ENCODE measurements around the gene DNAAF5. TPM values are rescaled to one million over a fixed set of nuclear protein-coding genes. Genes with fewer than 3 reads are reported as not detected.

Gene DNAAF5
- total and polyA plus RNA-seq, 2 of the 13 experiments (the other 11 are each of a cell fraction or from before 2014, with no cell fraction given) = 11.9 to 21.5 TPM

DNA sequence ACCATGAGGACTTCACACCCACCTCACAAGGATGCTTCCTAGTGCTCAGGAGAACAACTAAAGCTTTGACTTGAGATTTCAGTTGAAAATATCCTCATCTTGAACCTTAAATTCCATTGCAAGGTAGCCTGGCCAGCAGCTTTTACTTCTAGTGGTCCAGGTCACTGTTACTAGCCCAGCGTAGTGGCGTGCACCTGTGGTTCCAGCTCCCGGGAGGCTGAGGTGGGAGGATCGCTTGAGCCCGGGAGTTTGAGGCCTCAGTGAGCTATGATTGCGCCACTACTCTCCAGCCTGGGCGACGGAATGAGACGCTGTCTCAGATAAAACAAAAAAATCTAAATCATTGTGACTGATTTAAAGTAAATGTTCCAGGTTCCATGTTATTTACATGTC lies 28.9 kb downstream of the DNAAF5 start:
- BruUV-seq (replicated peaks) = no TSS peak
- intact Hi-C loops (cut with micrococcal nuclease; ENCODE audit: unreplicated experiment) = no loop called here

More for the DNA sequence above, 28.9 kb downstream of the DNAAF5 start:
- H3K27ac ChIP-seq (ENCODE audit: extremely low read length, insufficient read depth, low read length) = no peak overlapping the region
- H3K79me2 ChIP-seq (ENCODE audit: insufficient read depth, low read length) = no peaks in the 10 kb centered on the region
- FAIRE-seq = no peak
- no peaks in the 10 kb centered on the region for H3K27me3 ChIP-seq (ENCODE audit: control insufficient read depth in 1 of 2, insufficient read depth in 2 of 2, low read length in 2 of 2)
- CTCF ChIA-PET (ENCODE audit: low intra/inter-chr PET ratio, low total read pairs) = no interaction called here
- no peaks in the 10 kb centered on the region for H3K9me3 ChIP-seq (ENCODE audit: low read length)
- no peak overlapping the region for H3K4me3 ChIP-seq (replicated peaks in 1 of 3; ENCODE audit: insufficient read depth in 1 of 3, low read depth in 2 of 3, low read length in 3 of 3)
- POLR2A ChIA-PET = no interaction called here
- no peak overlapping the region for H3K9ac ChIP-seq (ENCODE audit: insufficient read depth, low read depth, low read length)
- no peak overlapping the region for H2AFZ ChIP-seq (ENCODE audit: low read length)
- 85% methylated on average over 9 of the region's 9 CpGs for WGBS (ENCODE audit: low lambda C conversion rate)
- no peak for ATAC-seq
- no peak overlapping the region for H3K4me2 ChIP-seq (ENCODE audit: low read depth, low read length)
- peaks cover 28 to 87% of the 10 kb centered on the region in 2 experiments; a peak in 4 of 5 replicates for H3K36me3 ChIP-seq (replicated peaks in 1 of 2; ENCODE audit: control insufficient read depth in 1 of 2, insufficient read depth in 2 of 2, low read length in 2 of 2)
- DNase-seq (ENCODE audit: low spot score) = no peak
- TF ChIP-seq ZNF124 (CRISPR knock-in tag; IDR thresholded peaks at IDR 0.05) (no peak), ZNF253 (CRISPR knock-in tag; IDR thresholded peaks at IDR 0.05; ENCODE audit: borderline replicate concordance) (no peak), NFYB (CRISPR knock-in tag; IDR thresholded peaks at IDR 0.05) (no peak), ZBTB3 (CRISPR knock-in tag; IDR thresholded peaks at IDR 0.05; ENCODE audit: borderline replicate concordance, low read depth) (no peak), NFIB (CRISPR knock-in tag; IDR thresholded peaks at IDR 0.05; ENCODE audit: borderline replicate concordance) (no peak), POLR2AphosphoS5 (IDR thresholded peaks at IDR 0.05; ENCODE audit: low read depth, low read length) (no peak), KAT8 (CRISPR knock-in tag; IDR thresholded peaks at IDR 0.05) (no peak)
- TF ChIP-seq, protein P1, sequence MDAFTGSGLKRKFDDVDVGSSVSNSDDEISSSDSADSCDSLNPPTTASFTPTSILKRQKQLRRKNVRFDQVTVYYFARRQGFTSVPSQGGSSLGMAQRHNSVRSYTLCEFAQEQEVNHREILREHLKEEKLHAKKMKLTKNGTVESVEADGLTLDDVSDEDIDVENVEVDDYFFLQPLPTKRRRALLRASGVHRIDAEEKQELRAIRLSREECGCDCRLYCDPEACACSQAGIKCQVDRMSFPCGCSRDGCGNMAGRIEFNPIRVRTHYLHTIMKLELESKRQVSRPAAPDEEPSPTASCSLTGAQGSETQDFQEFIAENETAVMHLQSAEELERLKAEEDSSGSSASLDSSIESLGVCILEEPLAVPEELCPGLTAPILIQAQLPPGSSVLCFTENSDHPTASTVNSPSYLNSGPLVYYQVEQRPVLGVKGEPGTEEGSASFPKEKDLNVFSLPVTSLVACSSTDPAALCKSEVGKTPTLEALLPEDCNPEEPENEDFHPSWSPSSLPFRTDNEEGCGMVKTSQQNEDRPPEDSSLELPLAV (CRISPR knock-in tag; conservative IDR thresholded peaks at IDR 0.05; ENCODE audit: low read depth) = no peak
- TF ChIP-seq, protein P2, sequence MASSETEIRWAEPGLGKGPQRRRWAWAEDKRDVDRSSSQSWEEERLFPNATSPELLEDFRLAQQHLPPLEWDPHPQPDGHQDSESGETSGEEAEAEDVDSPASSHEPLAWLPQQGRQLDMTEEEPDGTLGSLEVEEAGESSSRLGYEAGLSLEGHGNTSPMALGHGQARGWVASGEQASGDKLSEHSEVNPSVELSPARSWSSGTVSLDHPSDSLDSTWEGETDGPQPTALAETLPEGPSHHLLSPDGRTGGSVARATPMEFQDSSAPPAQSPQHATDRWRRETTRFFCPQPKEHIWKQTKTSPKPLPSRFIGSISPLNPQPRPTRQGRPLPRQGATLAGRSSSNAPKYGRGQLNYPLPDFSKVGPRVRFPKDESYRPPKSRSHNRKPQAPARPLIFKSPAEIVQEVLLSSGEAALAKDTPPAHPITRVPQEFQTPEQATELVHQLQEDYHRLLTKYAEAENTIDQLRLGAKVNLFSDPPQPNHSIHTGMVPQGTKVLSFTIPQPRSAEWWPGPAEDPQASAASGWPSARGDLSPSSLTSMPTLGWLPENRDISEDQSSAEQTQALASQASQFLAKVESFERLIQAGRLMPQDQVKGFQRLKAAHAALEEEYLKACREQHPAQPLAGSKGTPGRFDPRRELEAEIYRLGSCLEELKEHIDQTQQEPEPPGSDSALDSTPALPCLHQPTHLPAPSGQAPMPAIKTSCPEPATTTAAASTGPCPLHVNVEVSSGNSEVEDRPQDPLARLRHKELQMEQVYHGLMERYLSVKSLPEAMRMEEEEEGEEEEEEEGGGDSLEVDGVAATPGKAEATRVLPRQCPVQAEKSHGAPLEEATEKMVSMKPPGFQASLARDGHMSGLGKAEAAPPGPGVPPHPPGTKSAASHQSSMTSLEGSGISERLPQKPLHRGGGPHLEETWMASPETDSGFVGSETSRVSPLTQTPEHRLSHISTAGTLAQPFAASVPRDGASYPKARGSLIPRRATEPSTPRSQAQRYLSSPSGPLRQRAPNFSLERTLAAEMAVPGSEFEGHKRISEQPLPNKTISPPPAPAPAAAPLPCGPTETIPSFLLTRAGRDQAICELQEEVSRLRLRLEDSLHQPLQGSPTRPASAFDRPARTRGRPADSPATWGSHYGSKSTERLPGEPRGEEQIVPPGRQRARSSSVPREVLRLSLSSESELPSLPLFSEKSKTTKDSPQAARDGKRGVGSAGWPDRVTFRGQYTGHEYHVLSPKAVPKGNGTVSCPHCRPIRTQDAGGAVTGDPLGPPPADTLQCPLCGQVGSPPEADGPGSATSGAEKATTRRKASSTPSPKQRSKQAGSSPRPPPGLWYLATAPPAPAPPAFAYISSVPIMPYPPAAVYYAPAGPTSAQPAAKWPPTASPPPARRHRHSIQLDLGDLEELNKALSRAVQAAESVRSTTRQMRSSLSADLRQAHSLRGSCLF (CRISPR knock-in tag; IDR thresholded peaks at IDR 0.05; ENCODE audit: borderline replicate concordance) = no peak
- TF ChIP-seq, protein P3, sequence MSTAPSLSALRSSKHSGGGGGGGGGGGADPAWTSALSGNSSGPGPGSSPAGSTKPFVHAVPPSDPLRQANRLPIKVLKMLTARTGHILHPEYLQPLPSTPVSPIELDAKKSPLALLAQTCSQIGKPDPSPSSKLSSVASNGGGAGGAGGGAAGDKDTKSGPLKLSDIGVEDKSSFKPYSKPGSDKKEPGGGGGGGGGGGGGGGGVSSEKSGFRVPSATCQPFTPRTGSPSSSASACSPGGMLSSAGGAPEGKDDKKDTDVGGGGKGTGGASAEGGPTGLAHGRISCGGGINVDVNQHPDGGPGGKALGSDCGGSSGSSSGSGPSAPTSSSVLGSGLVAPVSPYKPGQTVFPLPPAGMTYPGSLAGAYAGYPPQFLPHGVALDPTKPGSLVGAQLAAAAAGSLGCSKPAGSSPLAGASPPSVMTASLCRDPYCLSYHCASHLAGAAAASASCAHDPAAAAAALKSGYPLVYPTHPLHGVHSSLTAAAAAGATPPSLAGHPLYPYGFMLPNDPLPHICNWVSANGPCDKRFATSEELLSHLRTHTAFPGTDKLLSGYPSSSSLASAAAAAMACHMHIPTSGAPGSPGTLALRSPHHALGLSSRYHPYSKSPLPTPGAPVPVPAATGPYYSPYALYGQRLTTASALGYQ (CRISPR knock-in tag; IDR thresholded peaks at IDR 0.05) = no peak
- TF ChIP-seq, protein P4, sequence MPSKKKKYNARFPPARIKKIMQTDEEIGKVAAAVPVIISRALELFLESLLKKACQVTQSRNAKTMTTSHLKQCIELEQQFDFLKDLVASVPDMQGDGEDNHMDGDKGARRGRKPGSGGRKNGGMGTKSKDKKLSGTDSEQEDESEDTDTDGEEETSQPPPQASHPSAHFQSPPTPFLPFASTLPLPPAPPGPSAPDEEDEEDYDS (CRISPR knock-in tag; IDR thresholded peaks at IDR 0.05) = no peak
- TF ChIP-seq, protein P5, sequence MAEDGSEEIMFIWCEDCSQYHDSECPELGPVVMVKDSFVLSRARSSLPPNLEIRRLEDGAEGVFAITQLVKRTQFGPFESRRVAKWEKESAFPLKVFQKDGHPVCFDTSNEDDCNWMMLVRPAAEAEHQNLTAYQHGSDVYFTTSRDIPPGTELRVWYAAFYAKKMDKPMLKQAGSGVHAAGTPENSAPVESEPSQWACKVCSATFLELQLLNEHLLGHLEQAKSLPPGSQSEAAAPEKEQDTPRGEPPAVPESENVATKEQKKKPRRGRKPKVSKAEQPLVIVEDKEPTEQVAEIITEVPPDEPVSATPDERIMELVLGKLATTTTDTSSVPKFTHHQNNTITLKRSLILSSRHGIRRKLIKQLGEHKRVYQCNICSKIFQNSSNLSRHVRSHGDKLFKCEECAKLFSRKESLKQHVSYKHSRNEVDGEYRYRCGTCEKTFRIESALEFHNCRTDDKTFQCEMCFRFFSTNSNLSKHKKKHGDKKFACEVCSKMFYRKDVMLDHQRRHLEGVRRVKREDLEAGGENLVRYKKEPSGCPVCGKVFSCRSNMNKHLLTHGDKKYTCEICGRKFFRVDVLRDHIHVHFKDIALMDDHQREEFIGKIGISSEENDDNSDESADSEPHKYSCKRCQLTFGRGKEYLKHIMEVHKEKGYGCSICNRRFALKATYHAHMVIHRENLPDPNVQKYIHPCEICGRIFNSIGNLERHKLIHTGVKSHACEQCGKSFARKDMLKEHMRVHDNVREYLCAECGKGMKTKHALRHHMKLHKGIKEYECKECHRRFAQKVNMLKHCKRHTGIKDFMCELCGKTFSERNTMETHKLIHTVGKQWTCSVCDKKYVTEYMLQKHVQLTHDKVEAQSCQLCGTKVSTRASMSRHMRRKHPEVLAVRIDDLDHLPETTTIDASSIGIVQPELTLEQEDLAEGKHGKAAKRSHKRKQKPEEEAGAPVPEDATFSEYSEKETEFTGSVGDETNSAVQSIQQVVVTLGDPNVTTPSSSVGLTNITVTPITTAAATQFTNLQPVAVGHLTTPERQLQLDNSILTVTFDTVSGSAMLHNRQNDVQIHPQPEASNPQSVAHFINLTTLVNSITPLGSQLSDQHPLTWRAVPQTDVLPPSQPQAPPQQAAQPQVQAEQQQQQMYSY (CRISPR knock-in tag; IDR thresholded peaks at IDR 0.05) = no peak
- no peaks in the 10 kb centered on the region for H4K20me1 ChIP-seq (ENCODE audit: insufficient read depth, low read length)
- in situ Hi-C loops (cut with HindIII; ENCODE audit: extremely low pct_ligation_motif_present, low pct_unique_long_range_greater_than_20kb) = no loop called here
- no peaks in the 10 kb centered on the region for H3K4me1 ChIP-seq (ENCODE audit: insufficient read depth, low read length)

All from HepG2 (cell line).